Activated T-cell treated with anti-CD3 and anti-CD28 coated beads, Interleukin-2, amount 50 U/mL, for 4 hours (primary cell): ENCODE data around the gene CDH22. TPM values are rescaled to one million over a fixed set of nuclear protein-coding genes. Genes with fewer than 3 reads are reported as not detected.

Experiments used
- ATAC-seq, 2 donors: fragments of 200-7000 bp; cut with Tn5 transposase; one replicate each; pipeline ENCODE4 v1.10.0; 2021
- DNase-seq: peaks from one replicate; pipeline ENCODE4 v3.0.0-alpha.2; 2020
- H3K27me3 Mint-ChIP-seq: one replicate; pipeline ENCODE4 v1.8.0; 2021; ENCODE audit warnings: low read depth, mixed read lengths
- H3K36me3 Mint-ChIP-seq: one replicate; pipeline ENCODE4 v1.8.0; 2022; ENCODE audit warnings: mixed read lengths; ENCODE audit not compliant: insufficient read depth
- H3K4me1 Mint-ChIP-seq: one replicate; pipeline ENCODE4 v1.8.0; 2021; ENCODE audit warnings: low read depth, mixed read lengths
- H3K4me3 Mint-ChIP-seq: one replicate; pipeline ENCODE4 v1.8.0; 2021; ENCODE audit warnings: mild to moderate bottlenecking, moderate library complexity, mixed read lengths
- H3K9me3 Mint-ChIP-seq: one replicate; pipeline ENCODE4 v1.8.0; 2021; ENCODE audit warnings: mixed read lengths
- total RNA-seq, 3 donors: library from RNA; stranded (reverse); gene quantifications; one replicate each; pipeline ENCODE4 v1.2.1, GENCODE V29; 2021

The CDH22 gene
- total RNA-seq, 3 donors from 2014 or later: not detected

DNA sequence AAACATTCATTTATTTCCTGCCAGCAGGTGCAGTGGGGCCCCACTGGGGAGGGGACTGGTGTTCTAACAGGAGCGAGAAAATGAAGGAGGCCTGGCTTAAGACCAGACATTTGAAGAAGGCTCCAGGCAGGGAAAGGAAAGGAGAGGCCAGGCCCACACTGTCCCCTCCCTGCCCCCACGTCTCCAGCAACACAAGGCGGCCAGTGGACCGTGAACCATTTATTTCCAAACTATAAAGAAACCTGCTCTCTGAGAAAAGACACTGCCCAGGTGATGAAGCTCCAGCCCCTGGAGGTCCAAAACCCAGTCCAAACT lies 41.4 kb upstream of the CDH22 start:
- DNase-seq (no peak), ATAC-seq (no peak)
- Mint-ChIP-seq H3K4me1 (peaks cover 19% of the 10 kb centered on the region), H3K9me3 (no peaks in the 10 kb centered on the region), H3K36me3 (peaks cover 16% of the 10 kb centered on the region), H3K27me3 (no peaks in the 10 kb centered on the region), H3K4me3 (no peak overlapping the region)

DNA sequence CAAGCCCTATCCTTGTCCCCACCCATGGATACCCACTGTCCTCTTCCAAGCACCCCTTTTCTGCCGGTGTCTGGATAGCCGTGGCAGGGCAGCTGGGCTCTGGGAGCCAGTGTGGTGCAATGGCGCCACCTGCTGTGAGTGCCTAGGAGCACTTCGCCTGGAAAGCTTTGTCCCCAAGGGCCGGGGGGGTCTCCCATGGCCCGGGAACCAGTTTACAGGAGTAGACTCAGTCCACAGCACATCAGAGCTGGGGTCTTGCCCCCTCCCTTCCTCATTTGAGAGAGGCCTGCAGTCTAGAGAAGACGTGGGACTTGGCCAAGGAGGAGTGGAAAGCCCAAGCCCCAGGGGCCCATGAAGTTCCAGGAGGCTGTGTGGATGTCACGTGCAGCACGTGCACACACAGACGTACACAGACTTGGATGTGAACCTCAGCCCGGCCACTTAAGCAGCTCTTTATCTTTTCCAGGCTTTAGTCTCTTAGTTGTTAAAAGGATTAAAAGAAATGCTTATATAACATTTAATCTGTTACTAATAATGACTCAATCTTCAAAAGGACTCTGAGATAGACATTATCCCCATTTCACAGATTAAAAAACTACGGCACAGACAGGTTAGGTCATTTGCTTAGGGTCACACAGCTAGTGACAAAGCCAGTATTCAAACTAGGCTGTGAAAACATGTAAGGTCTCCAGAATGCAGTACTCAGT lies 40.9 kb upstream of the CDH22 start:
- H3K4me1 Mint-ChIP-seq: peaks cover 19% of the 10 kb centered on the region
- H3K9me3 Mint-ChIP-seq: no peaks in the 10 kb centered on the region
- no peak overlapping the region for H3K4me3 Mint-ChIP-seq
- H3K36me3 Mint-ChIP-seq: peaks cover 15% of the 10 kb centered on the region
- ATAC-seq (peak; percentile 32 to 57), DNase-seq (peak; percentile 40)
- no peaks in the 10 kb centered on the region for H3K27me3 Mint-ChIP-seq

DNA sequence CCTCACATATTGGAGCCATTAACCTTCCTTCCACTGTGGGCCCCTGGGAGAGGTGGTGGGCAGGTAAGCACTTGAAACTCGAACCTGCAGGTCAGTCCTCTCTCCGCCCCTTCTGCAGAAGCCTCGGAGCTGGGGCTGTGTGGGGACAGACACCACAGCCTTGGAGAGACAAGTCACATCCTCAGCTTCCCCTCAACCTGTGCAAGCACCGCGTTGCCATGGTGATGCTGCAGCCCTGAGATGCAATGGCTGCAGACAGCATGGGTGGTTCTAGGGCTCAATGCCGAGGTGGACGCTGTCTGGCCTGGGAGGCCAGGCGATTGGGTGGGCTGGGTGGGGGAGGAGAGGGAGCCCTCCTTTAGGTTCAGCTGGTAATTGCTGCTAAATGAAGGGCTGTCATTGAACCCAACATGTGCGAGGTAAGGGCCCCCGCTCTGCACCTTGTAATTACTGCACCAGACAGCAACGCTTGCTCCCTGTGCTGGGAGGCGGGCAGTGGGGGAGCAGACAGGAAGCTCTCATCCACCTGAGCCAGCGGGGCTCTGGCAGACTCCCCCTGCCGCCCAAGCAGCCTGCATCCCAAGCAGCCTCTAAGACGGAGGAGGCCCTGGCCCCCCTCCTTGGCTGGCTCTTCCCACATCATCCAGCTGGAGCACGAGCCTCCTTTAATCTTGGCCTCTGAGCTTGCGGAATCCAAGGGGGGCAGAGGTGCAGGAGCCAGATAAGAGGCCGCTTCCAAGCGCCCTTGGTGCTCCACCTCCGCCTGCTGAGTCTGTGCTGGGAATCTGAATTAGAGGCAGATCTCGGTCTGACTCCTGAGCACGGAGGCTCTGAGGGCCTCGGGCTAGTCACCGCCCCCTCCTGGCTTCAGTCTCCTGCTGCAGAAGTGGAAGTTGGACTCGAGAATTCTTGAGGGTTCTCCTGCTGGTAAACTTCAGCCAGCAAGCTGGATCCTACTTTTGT lies 39.8 kb upstream of the CDH22 start:
- peaks cover 27% of the 10 kb centered on the region for H3K4me1 Mint-ChIP-seq
- H3K4me3 Mint-ChIP-seq: no peak overlapping the region
- DNase-seq: no peak
- peaks cover 15% of the 10 kb centered on the region for H3K36me3 Mint-ChIP-seq
- no peak for ATAC-seq
- no peaks in the 10 kb centered on the region for H3K27me3 Mint-ChIP-seq
- H3K9me3 Mint-ChIP-seq: no peaks in the 10 kb centered on the region

DNA sequence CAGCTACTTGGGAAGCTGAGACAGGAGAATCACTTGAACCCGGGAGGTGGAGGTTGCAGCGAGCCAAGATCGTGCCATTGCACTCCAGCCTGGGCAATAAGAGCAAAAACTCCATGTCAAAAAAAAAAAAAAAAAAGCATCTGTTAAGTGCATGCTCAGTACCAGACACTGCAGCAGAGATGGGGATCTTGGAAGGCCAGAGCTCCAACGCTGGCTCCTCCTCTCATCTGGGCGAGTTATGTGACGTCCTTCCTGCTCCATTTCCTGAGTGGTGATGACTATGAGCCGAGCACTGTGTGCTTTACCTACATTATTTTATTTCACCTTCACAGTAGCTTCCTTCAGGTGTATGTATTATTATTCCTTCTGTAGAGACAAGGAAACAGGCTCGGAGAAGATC lies 38.5 kb upstream of the CDH22 start:
- peaks cover 35% of the 10 kb centered on the region for H3K4me1 Mint-ChIP-seq
- H3K36me3 Mint-ChIP-seq: peaks cover 15% of the 10 kb centered on the region
- H3K9me3 Mint-ChIP-seq: no peaks in the 10 kb centered on the region
- ATAC-seq: no peak
- no peak for DNase-seq
- H3K27me3 Mint-ChIP-seq: peaks cover 2% of the 10 kb centered on the region
- no peak overlapping the region for H3K4me3 Mint-ChIP-seq

DNA sequence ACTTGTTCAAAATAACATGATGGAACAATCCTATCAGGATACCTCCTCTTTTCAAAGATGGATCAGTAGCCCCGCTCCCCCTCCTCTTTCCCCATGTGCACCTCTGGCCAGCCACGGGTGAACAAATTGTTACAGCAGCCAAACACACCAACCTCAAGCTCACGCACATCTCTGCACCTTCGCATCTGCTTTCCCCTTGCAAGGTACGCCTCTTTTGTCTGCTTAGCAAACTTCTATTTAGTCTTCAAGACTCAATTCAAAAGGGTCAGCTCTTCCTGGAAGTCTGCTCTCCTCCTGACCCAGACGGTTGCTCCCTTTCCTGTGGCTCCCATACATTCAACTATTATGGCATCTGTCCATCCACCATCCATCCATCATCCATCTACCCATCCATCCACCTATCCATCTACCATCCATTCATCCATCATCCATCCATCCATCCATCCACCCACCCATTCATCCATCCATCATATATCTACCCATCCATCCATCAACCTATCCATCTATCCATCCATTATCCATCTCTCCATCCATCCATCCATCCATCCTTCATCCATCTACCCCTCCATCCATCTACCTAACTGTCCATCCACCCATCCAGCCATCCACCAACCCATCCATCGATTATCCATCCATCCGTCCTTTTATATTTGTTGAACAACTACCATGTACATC lies 36.3 kb upstream of the CDH22 start:
- DNase-seq (no peak), ATAC-seq (no peak)
- Mint-ChIP-seq H3K4me3 (peak overlapping the region; percentile 23), H3K36me3 (peaks cover 7% of the 10 kb centered on the region), H3K27me3 (peaks cover 11% of the 10 kb centered on the region), H3K4me1 (peaks cover 28% of the 10 kb centered on the region), H3K9me3 (no peaks in the 10 kb centered on the region)

DNA sequence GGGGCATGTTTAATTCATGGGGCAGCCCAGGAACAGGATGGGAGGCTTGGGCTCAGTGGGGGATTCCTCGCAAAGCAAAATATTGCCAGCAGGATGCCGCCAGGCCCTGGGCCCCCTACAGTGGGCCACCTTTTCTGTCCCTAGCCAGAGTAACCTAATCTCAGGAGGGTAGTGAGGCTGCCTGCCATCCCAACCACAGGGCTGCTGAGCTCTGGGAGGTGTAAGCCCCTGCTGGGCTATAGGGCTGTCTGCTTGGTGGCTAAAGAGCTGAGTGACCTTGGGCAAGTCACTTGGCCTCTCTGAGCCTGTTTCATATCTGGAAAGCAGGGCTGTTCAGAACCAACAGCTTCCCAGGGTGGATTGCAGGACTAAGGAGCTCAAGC lies 35.7 kb upstream of the CDH22 start:
- H3K4me3 Mint-ChIP-seq: no peak overlapping the region
- no peak for ATAC-seq
- H3K36me3 Mint-ChIP-seq: peaks cover 7% of the 10 kb centered on the region
- H3K9me3 Mint-ChIP-seq: no peaks in the 10 kb centered on the region
- H3K4me1 Mint-ChIP-seq: peaks cover 25% of the 10 kb centered on the region
- peaks cover 16% of the 10 kb centered on the region for H3K27me3 Mint-ChIP-seq
- DNase-seq: no peak

DNA sequence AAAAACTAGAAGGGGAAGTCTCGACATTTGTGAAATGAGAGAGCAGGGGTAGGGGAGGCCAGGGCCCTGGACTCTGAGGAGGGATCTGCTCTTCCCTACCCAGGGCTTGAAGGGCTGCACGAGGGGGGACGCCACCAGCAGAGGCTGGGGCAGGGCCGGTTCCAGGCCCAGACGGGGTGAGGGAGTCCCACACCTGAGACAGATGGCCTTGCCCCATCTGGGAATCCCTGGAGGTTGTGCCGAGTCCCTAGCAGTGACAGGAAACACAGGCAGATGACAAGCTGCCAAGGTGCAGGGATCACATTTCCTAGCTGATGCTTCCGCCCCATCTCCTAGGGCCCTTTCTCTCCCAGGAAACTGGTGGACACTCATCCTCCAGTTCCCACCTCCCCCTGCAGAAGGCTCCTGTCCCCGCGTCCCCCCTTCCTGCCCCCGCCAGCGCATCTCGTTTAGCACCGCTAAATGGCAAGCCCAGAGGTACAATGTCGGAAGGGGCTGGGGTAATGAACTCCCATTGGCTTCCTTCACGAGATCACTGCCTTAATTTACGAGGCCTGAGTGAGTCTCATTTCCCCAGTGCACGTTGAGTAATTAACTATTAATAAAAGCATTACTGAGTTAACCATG lies 35.2 kb upstream of the CDH22 start:
- H3K4me3 Mint-ChIP-seq: peak overlapping the region; percentile 68

DNA sequence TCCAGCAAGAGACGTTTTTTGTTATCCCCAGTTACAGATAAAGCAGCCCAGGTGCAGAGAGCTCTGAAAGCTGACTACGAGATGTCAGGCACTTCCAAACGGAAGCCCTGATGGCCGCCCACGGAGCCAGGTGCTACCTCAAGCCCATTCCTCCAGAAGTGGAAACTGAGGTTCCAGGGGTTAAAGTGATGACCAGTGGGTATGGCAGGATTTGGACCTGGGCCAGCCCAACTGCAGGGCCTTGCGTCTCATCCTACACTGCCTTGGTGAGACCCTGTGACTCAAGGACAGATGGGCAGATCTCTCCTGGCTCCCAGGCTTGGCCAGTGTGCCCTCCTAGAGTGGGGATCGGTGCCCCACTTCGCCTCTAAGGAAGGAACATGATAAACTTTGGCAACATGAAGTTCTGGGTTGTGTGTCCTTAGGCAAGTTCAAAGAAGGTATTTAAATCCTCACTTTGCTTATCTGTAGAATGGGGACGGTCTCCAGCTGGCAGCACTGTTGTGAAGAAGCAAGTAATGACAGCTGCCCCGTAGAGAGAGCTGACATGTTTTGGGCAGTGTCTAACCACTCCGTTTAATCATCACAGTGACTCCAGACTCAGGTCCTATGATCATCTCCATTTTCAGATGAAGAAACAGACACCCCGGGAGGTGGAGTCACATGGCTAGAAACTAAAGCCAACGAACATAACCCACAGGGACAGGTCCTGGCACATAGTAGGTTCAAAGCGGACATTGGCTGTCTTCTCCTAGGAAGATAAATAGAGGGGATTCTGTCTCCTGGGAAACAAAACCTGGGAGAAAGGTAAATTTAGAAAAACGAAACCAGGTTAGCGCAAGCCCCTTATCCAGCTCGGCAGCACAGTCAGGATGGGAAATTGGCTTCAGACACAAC lies 34.4 kb upstream of the CDH22 start:
- ATAC-seq (peak in 1 of 2 donors; percentile 35), DNase-seq (no peak)
- Mint-ChIP-seq H3K4me1 (peaks cover 25% of the 10 kb centered on the region), H3K9me3 (no peaks in the 10 kb centered on the region), H3K4me3 (peak overlapping the region; percentile 68), H3K27me3 (peaks cover 20% of the 10 kb centered on the region), H3K36me3 (peaks cover 7% of the 10 kb centered on the region)

More for the DNA sequence above, 35.2 kb upstream of the CDH22 start:
- no peaks in the 10 kb centered on the region for H3K9me3 Mint-ChIP-seq
- peaks cover 20% of the 10 kb centered on the region for H3K27me3 Mint-ChIP-seq
- DNase-seq (no peak), ATAC-seq (peak; percentile 28 to 38)
- peaks cover 25% of the 10 kb centered on the region for H3K4me1 Mint-ChIP-seq
- peaks cover 7% of the 10 kb centered on the region for H3K36me3 Mint-ChIP-seq

DNA sequence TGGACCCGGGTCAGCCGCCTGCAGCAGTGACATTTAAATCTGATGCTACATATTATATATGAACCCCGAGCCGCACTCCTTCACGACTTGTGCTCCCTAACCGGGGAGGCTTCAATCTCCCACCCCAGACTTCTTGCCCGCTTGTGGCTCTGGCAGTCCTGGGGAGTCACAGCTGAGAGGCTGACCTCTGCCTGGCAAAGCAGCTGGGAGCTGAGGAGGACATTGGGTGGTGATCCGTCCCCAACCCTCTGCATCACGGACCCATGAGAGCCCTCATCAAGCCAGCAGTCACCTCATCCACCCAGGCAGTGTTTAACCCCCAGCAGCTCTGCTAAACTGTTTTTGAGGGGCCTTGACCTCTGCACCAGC lies 33.7 kb upstream of the CDH22 start:
- no peak overlapping the region for H3K4me3 Mint-ChIP-seq
- H3K27me3 Mint-ChIP-seq: peaks cover 23% of the 10 kb centered on the region
- no peak for DNase-seq
- peaks cover 25% of the 10 kb centered on the region for H3K4me1 Mint-ChIP-seq
- peaks cover 5% of the 10 kb centered on the region for H3K36me3 Mint-ChIP-seq
- H3K9me3 Mint-ChIP-seq: no peaks in the 10 kb centered on the region
- no peak for ATAC-seq

DNA sequence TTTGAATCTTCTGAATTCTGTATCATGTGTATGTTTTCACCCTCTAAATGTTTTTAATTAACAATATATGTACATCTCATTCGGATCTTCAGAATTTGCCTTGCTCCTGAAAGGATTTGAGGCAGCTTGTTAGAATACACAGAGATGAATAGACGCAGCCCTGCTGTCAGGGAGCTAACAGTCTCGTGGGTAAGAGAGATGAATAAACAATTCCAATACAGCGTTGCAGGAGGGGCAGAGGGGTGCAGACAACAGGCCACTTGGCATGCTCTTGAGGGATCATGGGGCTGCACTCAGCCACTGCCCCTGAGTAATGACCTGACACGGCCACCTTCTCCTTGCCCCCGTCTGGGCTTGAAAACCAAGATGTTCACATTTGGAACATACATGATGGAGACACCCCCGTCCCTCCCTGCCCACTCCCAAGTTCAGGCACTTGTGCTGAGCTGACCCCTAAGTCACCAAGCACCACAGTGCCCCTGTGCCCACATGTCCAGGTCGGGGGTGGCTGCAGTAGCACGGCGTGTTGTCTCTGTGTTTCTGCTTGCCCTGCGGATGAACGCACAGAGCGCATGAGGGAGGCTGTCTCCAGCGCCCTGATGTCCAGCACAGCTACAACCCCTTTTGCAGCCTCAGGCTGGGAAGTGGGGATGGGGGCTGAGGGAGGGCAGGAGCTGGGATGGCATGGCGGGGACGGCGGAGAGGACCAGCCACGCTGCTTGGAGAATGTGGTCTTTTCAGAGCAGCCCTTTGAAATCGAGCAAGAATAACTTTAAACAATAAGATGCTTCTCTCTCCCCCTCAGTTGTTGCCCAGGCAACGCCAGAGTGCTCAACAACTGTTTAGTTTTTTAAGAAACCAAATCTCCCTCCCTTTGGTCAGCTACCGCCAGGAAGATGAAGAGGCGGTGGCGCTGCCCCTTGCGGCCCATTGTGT lies 33.0 kb upstream of the CDH22 start:
- no peak for DNase-seq
- H3K4me3 Mint-ChIP-seq: no peak overlapping the region
- peaks cover 25% of the 10 kb centered on the region for H3K27me3 Mint-ChIP-seq
- peaks cover 23% of the 10 kb centered on the region for H3K4me1 Mint-ChIP-seq
- no peaks in the 10 kb centered on the region for H3K9me3 Mint-ChIP-seq
- no peak for ATAC-seq
- peaks cover 3% of the 10 kb centered on the region for H3K36me3 Mint-ChIP-seq

DNA sequence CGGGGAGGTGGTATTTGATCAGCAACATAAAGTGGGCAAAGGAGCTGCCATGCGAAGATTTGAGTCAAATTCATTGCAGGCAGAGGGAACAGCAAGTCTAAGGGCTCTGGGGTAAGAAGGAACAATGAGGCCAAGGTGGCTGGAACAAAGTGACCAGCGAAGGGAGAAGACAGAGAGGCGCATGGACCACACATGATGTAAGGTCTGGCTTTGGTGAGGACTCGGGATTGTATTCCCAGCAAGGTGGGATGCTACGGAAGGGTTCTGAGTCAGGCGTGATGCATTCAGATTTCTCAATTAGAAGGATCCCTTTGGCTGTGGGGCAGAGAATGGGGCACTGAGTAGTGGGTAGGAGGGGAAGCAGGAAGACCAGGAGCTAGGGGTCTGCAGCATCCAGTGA lies 30.7 kb upstream of the CDH22 start:
- DNase-seq: no peak
- Mint-ChIP-seq H3K27me3 (peaks cover 39% of the 10 kb centered on the region), H3K36me3 (no peaks in the 10 kb centered on the region), H3K9me3 (no peaks in the 10 kb centered on the region), H3K4me3 (no peak overlapping the region), H3K4me1 (peaks cover 17% of the 10 kb centered on the region)
- no peak for ATAC-seq

DNA sequence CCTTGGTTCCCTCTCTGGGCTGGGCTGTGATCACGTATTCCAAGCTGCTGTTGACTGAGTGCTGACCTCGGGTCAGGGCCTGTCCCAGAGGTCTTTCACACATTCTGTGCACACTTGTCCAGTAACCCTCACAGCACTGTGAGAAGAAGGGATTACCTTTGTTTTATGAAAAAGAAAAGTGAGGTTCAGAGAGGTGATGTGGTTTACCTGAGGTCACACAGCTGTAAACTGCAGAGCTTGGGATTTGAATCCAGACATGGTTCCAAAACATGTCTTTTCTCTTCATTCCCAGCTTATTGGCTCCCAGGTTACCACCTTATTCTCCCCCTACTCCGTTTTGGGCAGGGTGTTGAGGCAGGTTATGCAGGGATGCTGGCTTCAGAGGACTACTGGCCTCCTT lies 28.4 kb upstream of the CDH22 start:
- Mint-ChIP-seq H3K27me3 (peaks cover 47% of the 10 kb centered on the region), H3K4me3 (no peak overlapping the region), H3K4me1 (peaks cover under 1% of the 10 kb centered on the region), H3K36me3 (no peaks in the 10 kb centered on the region), H3K9me3 (no peaks in the 10 kb centered on the region)
- ATAC-seq (no peak), DNase-seq (no peak)
